T47D (cell line): ENCODE measurements around the gene LILRA2.
"Not testable (repeated sequence)": the region's sequence is repeated elsewhere in the genome, so short reads cannot be mapped to it uniquely, and the experiment has no call there.

ENCODE experiments used
- DNase-seq, 2 experiments: peaks; one replicate each; pipeline versions ENCODE4 v3.0.0 to v3.0.0-alpha.2; 2011 to 2012; ENCODE audit warnings: low read depth in 1 of 2, low spot score in 1 of 2
- JUND ChIP-seq: IDR thresholded peaks from 2 replicates; pipeline ENCODE4 v1.6.1; 2012; ENCODE audit warnings: low read depth
- in situ Hi-C: cut with HindIII; loops from 2 replicates; pipeline ENCODE4 v1.10.0; 2016; ENCODE audit warnings: low sequenced_read_pairs, low pct_unique_long_range_greater_than_20kb

The LILRA2 gene

GRCh38 chr19:54606230-54606629 is 32.6 kb downstream of the LILRA2 start:
- TF ChIP-seq JUND, result no peak
- no peak for DNase-seq
- in situ Hi-C loops, result no loop called here

- no peak for DNase-seq
- in situ Hi-C loops, result no loop called here
- no peak for TF ChIP-seq JUND
Observed at GRCh38 chr19:54606891-54607784, 33.5 kb downstream of the LILRA2 start.

- in situ Hi-C loops, result no loop called here
- no peak for DNase-seq
- TF ChIP-seq JUND, result no peak
Observed at GRCh38 chr19:54607785-54608150, 34.2 kb downstream of the LILRA2 start.

DNA sequence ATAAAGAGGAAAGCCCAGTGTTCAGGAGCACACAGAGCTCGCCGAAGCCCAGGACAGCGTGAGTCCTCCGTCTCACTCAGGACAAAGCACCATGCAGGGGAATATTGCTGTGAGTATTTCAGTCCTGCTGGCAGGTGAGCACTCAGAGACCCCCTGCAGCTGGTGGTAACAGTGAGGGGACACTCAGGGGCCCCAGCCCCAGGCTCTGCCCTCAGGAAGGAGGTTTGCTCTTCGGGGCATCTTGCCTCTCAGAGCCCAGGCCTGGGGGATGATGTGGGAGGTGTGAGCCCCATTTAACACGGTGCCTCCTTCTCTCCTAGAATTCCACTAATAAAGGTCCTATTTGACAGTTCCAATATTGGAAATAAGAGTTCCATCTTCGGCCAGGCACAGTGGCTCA is 34.6 kb downstream of the LILRA2 start:
- in situ Hi-C loops, result no loop called here
- no peak for TF ChIP-seq JUND
- no peak for DNase-seq

- no peak for TF ChIP-seq JUND
- in situ Hi-C loops, result no loop called here
- no peak for DNase-seq
Observed at GRCh38 chr19:54608792-54609191, 35.2 kb downstream of the LILRA2 start.

DNA sequence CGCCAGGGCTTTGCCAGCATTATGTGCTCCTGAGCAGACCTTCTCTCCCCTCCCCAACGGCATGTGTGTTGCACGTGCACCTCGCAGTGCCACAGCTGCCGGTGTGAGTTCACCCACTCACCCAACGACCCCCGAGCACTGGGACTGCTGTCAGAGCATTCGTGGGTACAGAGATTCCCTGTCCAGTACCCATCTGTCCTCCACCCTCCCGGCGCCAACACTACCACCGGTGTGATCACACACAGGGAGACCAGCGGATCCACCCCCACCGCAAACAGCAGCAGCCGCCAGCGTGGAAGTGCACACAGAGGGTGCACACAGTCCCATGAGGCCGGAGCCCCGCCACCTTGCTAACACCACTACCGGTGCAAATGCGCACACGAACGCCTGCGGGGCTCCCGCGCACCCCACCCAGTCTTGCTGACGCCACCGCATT is 35.8 kb downstream of the LILRA2 start:
- in situ Hi-C loops, result no loop called here
- no peak for DNase-seq
- TF ChIP-seq JUND, result no peak

GRCh38 chr19:54612428-54612827 is 38.8 kb downstream of the LILRA2 start:
- in situ Hi-C loops, result no loop called here
- no peak for TF ChIP-seq JUND

GRCh38 chr19:54614726-54615125 is 41.1 kb downstream of the LILRA2 start:
- DNase-seq, result no peak
- TF ChIP-seq JUND, result no peak
- in situ Hi-C loops, result no loop called here

More at GRCh38 chr19:54612428-54612827, 38.8 kb downstream of the LILRA2 start:
- no peak for DNase-seq

DNA sequence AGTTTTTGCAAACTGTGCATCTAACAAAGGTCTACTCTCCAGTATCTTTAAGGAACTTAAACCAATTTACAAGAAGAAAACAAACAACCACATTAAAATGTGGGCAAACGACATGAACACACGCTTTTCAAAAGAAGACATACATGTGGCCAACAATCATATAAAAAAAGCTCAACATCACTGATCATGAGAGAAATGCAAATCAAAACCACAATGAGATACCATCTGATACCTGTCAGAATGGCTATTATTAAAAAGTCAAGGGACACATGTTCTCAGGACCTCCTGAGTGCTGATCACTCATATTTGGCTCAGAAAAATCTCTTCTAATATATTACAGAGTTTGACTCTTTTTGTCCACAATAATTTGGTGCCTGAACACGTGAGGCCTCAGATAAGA is 42.5 kb downstream of the LILRA2 start:
- no peak for DNase-seq
- no peak for TF ChIP-seq JUND
- in situ Hi-C loops, result no loop called here

DNA sequence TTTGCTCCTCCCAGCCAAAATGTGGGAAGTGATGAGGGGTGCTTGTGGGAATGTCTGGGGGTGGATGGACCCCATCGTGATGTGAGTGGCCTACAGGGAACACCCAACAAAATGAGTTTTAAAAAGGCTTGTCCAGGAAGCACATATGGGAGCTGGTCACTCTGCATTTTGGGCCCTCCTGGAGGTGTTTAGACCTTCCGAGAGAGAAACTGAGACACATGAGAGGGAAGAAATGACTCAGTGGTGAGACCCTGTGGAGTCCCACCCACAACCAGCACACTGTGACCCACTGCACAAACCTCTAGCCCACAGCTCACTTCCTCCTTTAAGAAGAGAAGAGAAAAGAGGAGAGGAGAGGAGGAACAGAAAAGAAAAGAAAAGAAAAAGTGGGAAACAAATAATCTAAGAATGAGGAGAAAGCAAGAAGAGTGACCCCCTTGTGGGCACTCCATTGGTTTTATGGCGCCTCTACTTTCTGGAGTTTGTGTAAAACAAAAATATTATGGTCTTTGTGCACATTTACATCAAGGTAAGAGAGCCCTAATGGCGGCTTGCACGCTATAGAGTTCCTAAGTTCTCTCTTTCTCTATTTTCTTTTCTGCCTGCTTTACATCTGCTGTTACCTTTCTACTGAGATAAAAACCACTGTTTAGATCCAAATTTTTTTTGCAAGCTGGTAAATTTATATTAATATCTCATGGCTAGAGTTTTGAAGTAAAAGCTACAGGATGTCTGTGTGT is 43.4 kb downstream of the LILRA2 start:
- in situ Hi-C loops, result no loop called here
- no peak for DNase-seq
- TF ChIP-seq JUND, result no peak

DNA sequence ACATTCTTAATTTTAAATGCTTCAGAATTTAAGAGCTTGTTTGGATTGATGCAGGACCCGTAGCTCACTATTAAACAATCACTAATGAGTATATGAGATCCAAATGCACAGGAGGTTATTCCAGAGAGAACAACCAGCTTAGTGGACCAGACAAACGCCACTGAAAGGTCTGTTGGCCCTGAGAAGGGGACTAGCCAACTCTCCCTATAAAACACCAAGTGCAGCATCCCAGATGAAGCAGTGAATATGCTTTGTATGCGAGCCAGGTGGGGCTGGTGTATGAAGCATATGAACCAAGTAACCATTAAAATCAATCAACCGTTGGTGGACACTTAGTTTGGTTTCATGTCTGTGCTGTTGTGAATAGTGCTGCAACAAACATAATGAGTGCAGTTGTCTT is 46.9 kb downstream of the LILRA2 start:
- in situ Hi-C loops, result no loop called here
- TF ChIP-seq JUND, result no peak
- no peak for DNase-seq

GRCh38 chr19:54622431-54622830 is 48.8 kb downstream of the LILRA2 start:
- DNase-seq, result no peak
- TF ChIP-seq JUND, result no peak
- in situ Hi-C loops, result no loop called here

DNA sequence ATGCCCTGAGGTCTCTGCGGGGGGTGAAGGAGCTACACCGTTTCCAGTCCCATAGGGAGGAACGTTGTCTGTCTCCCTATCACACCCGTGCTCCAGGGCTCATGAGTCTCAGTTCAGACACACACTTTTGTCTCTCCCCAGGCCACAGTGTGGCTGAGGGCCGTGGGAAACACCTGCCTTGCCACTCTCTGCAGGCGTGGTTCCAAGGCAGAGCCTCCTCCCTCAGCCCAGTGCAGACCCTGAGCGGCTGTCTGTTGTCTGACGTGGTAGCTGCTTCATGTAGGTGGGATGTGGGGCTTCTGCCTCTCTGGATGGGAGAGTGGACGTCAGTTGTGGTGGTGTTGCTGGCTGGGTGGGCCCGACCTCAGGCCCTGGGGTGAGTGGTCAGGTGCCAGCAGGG is 50.6 kb downstream of the LILRA2 start:
- in situ Hi-C loops, DNase-seq: not testable (repeated sequence)

DNA sequence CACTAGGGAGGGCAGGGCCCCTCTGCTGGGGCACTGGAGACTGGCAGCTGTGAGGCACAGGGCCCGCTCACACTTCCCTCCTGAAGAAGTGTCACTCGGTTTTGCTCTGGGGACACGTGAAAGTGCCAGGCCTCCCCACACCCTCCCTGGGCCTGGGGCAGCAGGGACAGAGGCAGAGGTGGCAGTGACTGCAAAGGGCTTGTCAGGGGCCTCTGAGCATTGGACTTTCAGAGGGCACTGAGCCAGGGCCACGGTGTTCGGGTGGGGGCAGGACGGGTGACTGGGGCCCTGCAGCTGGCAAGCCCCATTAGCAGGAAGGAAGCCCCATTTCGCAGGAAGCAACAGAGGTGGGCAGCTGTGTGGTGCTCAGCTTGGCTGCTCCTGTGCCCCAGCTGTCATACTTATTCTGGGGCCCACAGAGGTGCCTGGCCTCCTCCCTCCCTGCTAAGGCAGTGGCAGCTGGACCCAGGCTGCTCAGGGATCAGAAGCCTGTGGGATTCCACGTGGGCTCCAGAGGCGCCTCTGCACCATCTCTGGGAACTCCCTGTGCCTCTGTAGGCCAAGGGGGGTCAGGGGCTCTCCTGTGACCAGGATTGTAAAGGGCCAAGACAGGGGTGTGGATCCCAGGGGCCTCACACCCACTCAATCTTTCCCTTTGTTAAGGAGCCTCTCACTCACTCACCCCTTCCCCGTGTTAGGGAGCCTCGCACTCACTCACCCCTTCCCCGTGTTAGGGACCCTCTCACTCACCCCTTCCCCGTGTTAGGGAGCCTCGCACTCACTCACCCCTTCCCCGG is 51.5 kb downstream of the LILRA2 start:
- in situ Hi-C loops, DNase-seq: not testable (repeated sequence)
